Stimulated activated naive B cell treated with anti-CD40 and anti-IgM and Interleukin-4, amounts not matched to agents 10 μg/mL and 1 μg/mL and 100 μg/mL, for 72 hours (primary cell): ENCODE measurements around the gene IKZF2.
"Not testable (repeated sequence)": the region's sequence is repeated elsewhere in the genome, so short reads cannot be mapped to it uniquely, and the experiment has no call there.

ENCODE experiments used
- ATAC-seq, 2 donors: fragments of 150-1000 bp; cut with Tn5 transposase; replicated peaks; 2 replicates each; pipeline ENCODE4 v1.10.0; 2021; ENCODE audit warnings: moderate library complexity in 1 of 2
- DNase-seq: peaks from one replicate; pipeline ENCODE4 v3.0.0; 2021
- H3K27ac Mint-ChIP-seq: one replicate; pipeline ENCODE4 v1.8.0; 2022; ENCODE audit warnings: mild to moderate bottlenecking, mixed read lengths
- H3K27me3 Mint-ChIP-seq, 2 donors: one replicate each; pipeline ENCODE4 v1.8.0; 2022; ENCODE audit warnings: mixed read lengths in 2 of 2
- H3K36me3 Mint-ChIP-seq, 2 donors: one replicate each; pipeline ENCODE4 v1.8.0; 2022; ENCODE audit warnings: mixed read lengths in 2 of 2, mild to moderate bottlenecking in 1 of 2
- H3K4me1 Mint-ChIP-seq, 2 donors: one replicate each; pipeline ENCODE4 v1.8.0; 2022; ENCODE audit warnings: mixed read lengths in 2 of 2, mild to moderate bottlenecking in 1 of 2
- H3K4me3 Mint-ChIP-seq, 2 donors: one replicate each; pipeline ENCODE4 v1.8.0; 2022; ENCODE audit warnings: mild to moderate bottlenecking in 2 of 2, mixed read lengths in 2 of 2, moderate library complexity in 1 of 2
- H3K9me3 Mint-ChIP-seq, 2 donors: one replicate each; pipeline ENCODE4 v1.8.0; 2022; ENCODE audit warnings: mixed read lengths in 2 of 2, mild to moderate bottlenecking in 1 of 2

IKZF2 gene

GRCh38 chr2:213020913-213021312 lies 130.5 kb downstream of the IKZF2 start:
- H3K9me3 Mint-ChIP-seq, H3K27ac Mint-ChIP-seq, H3K4me3 Mint-ChIP-seq, DNase-seq, ATAC-seq, H3K27me3 Mint-ChIP-seq: not testable (repeated sequence)
- peaks cover 18 to 24% of the 10 kb centered on the region in 2 donors for H3K36me3 Mint-ChIP-seq
- H3K4me1 Mint-ChIP-seq, result peaks cover 11 to 32% of the 10 kb centered on the region in 2 donors

GRCh38 chr2:213020268-213020667 lies 131.1 kb downstream of the IKZF2 start:
- ATAC-seq (no peak), DNase-seq (no peak)
- Mint-ChIP-seq H3K4me1 (peaks cover 16 to 32% of the 10 kb centered on the region in 2 donors), H3K4me3 (no peak overlapping the region), H3K36me3 (peaks cover 18 to 24% of the 10 kb centered on the region in 2 donors), H3K27me3 (no peaks in the 10 kb centered on the region), H3K27ac (no peak overlapping the region), H3K9me3 (no peaks in the 10 kb centered on the region)

- Mint-ChIP-seq H3K4me1 (peaks cover 16 to 32% of the 10 kb centered on the region in 2 donors), H3K36me3 (peaks cover 18 to 24% of the 10 kb centered on the region in 2 donors)
These were observed 132.0 kb downstream of the IKZF2 start for GRCh38 chr2:213019368-213019767.

GRCh38 chr2:213018340-213018901 lies 133.0 kb downstream of the IKZF2 start:
- no peak for ATAC-seq
- Mint-ChIP-seq H3K9me3 (no peaks in the 10 kb centered on the region), H3K4me3 (no peak overlapping the region), H3K36me3 (peaks cover 18 to 24% of the 10 kb centered on the region in 2 donors), H3K27me3 (no peaks in the 10 kb centered on the region), H3K4me1 (peaks cover 16 to 32% of the 10 kb centered on the region in 2 donors), H3K27ac (no peak overlapping the region)
- no peak for DNase-seq

More at GRCh38 chr2:213019368-213019767, 132.0 kb downstream of the IKZF2 start:
- ATAC-seq (no peak), DNase-seq (no peak)
- H3K4me3 Mint-ChIP-seq, result no peak overlapping the region
- no peaks in the 10 kb centered on the region for H3K27me3 Mint-ChIP-seq
- H3K27ac Mint-ChIP-seq, result no peak overlapping the region
- H3K9me3 Mint-ChIP-seq, result no peaks in the 10 kb centered on the region

- Mint-ChIP-seq H3K4me1 (peaks cover 13 to 24% of the 10 kb centered on the region in 2 donors), H3K36me3 (peaks cover 18 to 24% of the 10 kb centered on the region in 2 donors), H3K27ac (peak overlapping the region; percentile 43), H3K9me3 (no peaks in the 10 kb centered on the region), H3K4me3 (no peak overlapping the region), H3K27me3 (no peaks in the 10 kb centered on the region)
- DNase-seq, result no peak
- no peak for ATAC-seq
These were observed 134.0 kb downstream of the IKZF2 start for GRCh38 chr2:213017404-213017803.

- Mint-ChIP-seq H3K4me3 (no peak overlapping the region), H3K36me3 (peaks cover 18 to 25% of the 10 kb centered on the region in 2 donors), H3K4me1 (peaks cover 10 to 20% of the 10 kb centered on the region in 2 donors), H3K27me3 (no peaks in the 10 kb centered on the region), H3K27ac (no peak overlapping the region), H3K9me3 (no peaks in the 10 kb centered on the region)
- no peak for DNase-seq
- ATAC-seq, result no peak
These were observed 134.4 kb downstream of the IKZF2 start for GRCh38 chr2:213016984-213017351.

- no peak overlapping the region for H3K4me3 Mint-ChIP-seq
- H3K27ac Mint-ChIP-seq, result no peak overlapping the region
- no peaks in the 10 kb centered on the region for H3K9me3 Mint-ChIP-seq
- H3K27me3 Mint-ChIP-seq, result no peaks in the 10 kb centered on the region
- H3K36me3 Mint-ChIP-seq, result peaks cover 22 to 29% of the 10 kb centered on the region in 2 donors
- H3K4me1 Mint-ChIP-seq, result peaks cover 9 to 19% of the 10 kb centered on the region in 2 donors
- no peak for DNase-seq
- ATAC-seq, result peak; percentile 4 to 29
These were observed 135.0 kb downstream of the IKZF2 start for GRCh38 chr2:213016166-213016983.

- Mint-ChIP-seq H3K9me3 (no peaks in the 10 kb centered on the region), H3K4me3 (peak overlapping the region in 1 of 2 donors; percentile 24), H3K4me1 (peaks cover 9 to 19% of the 10 kb centered on the region in 2 donors), H3K27ac (peak overlapping the region; percentile 42), H3K27me3 (no peaks in the 10 kb centered on the region), H3K36me3 (peaks cover 26 to 34% of the 10 kb centered on the region in 2 donors)
- peak; percentile 96 to 97 for ATAC-seq
- peak; percentile 55 for DNase-seq
These were observed 135.8 kb downstream of the IKZF2 start for GRCh38 chr2:213015387-213016165.

GRCh38 chr2:213013979-213014378 lies 137.4 kb downstream of the IKZF2 start:
- DNase-seq (no peak), ATAC-seq (no peak)
- no peak overlapping the region for H3K27ac Mint-ChIP-seq
- H3K9me3 Mint-ChIP-seq, result peaks cover 0 to 2% of the 10 kb centered on the region in 2 donors
- no peak overlapping the region for H3K4me3 Mint-ChIP-seq
- no peaks in the 10 kb centered on the region for H3K27me3 Mint-ChIP-seq
- H3K36me3 Mint-ChIP-seq, result peaks cover 36 to 42% of the 10 kb centered on the region in 2 donors
- peaks cover 11 to 19% of the 10 kb centered on the region in 2 donors for H3K4me1 Mint-ChIP-seq

- Mint-ChIP-seq H3K4me3 (no peak overlapping the region), H3K36me3 (peaks cover 30 to 31% of the 10 kb centered on the region in 2 donors), H3K27me3 (no peaks in the 10 kb centered on the region), H3K4me1 (peaks cover 2 to 6% of the 10 kb centered on the region in 2 donors), H3K9me3 (peaks cover 0 to 2% of the 10 kb centered on the region in 2 donors), H3K27ac (no peak overlapping the region)
- DNase-seq (no peak), ATAC-seq (no peak)
These were observed 139.9 kb downstream of the IKZF2 start for GRCh38 chr2:213011505-213011904.

GRCh38 chr2:213010106-213010779 lies 141.2 kb downstream of the IKZF2 start:
- ATAC-seq, result peak in 1 of 2 donors; percentile 50
- peaks cover 0 to 2% of the 10 kb centered on the region in 2 donors for H3K9me3 Mint-ChIP-seq
- H3K27ac Mint-ChIP-seq, result no peak overlapping the region
- no peak overlapping the region for H3K4me3 Mint-ChIP-seq
- peaks cover 0 to 2% of the 10 kb centered on the region in 2 donors for H3K4me1 Mint-ChIP-seq
- H3K27me3 Mint-ChIP-seq, result no peaks in the 10 kb centered on the region
- no peak for DNase-seq
- peaks cover 29 to 31% of the 10 kb centered on the region in 2 donors for H3K36me3 Mint-ChIP-seq

GRCh38 chr2:213007290-213007838 lies 144.0 kb downstream of the IKZF2 start:
- Mint-ChIP-seq H3K27me3 (no peaks in the 10 kb centered on the region), H3K4me3 (no peak overlapping the region), H3K4me1 (peaks cover 4 to 10% of the 10 kb centered on the region in 2 donors), H3K27ac (no peak overlapping the region), H3K9me3 (peaks cover 0 to 2% of the 10 kb centered on the region in 2 donors), H3K36me3 (peaks cover 29 to 34% of the 10 kb centered on the region in 2 donors)
- ATAC-seq (no peak), DNase-seq (no peak)

GRCh38 chr2:213004197-213004821 lies 147.1 kb downstream of the IKZF2 start:
- Mint-ChIP-seq H3K4me3 (no peak overlapping the region), H3K27ac (no peak overlapping the region), H3K4me1 (peaks cover 5 to 17% of the 10 kb centered on the region in 2 donors), H3K9me3 (no peaks in the 10 kb centered on the region), H3K27me3 (no peaks in the 10 kb centered on the region), H3K36me3 (peaks cover 9 to 13% of the 10 kb centered on the region in 2 donors)
- no peak for ATAC-seq
- DNase-seq, result no peak
